Cardiac fibroblast (primary cell): ENCODE data around the gene FN1.
"Not testable (repeated sequence)": the region's sequence is repeated elsewhere in the genome, so short reads cannot be mapped to it uniquely, and the experiment has no call there.

ENCODE experiments used
- DNase-seq, 2 donors: peaks; one replicate each; pipeline versions ENCODE4 v3.0.0 to v3.0.0-alpha.2; 2010; ENCODE audit warnings: low read depth in 2 of 2
- H3K4me3 ChIP-seq, 2 donors: replicated peaks in 1 of 2; 1 replicate in 1 of 2; 2 replicates in 1 of 2; pipeline ENCODE4 v1.5.1; 2011; ENCODE audit warnings: low read depth in 2 of 2, low read length in 2 of 2, mild to moderate bottlenecking in 2 of 2, moderate library complexity in 1 of 2
- CTCF ChIP-seq: IDR thresholded peaks from one replicate; pipeline ENCODE4 v1.5.1; 2011; ENCODE audit warnings: low read depth, mild to moderate bottlenecking, low read length, inconsistent platforms

FN1 gene

GRCh38 chr2:215361876-215362561 lies 73.8 kb downstream of the FN1 start:
- peak; percentile 48 to 54 for DNase-seq
- H3K4me3 ChIP-seq = no peak overlapping the region
- TF ChIP-seq CTCF = no peak

GRCh38 chr2:215361211-215361875 lies 74.5 kb downstream of the FN1 start:
- H3K4me3 ChIP-seq = no peak overlapping the region
- TF ChIP-seq CTCF = no peak
- DNase-seq = peak; percentile 29 to 51

GRCh38 chr2:215360596-215360995 lies 75.3 kb downstream of the FN1 start:
- DNase-seq = peak; percentile 12 to 43
- TF ChIP-seq CTCF = no peak
- no peak overlapping the region for H3K4me3 ChIP-seq

- peak in 1 of 2 donors; percentile 25 for DNase-seq
- not testable (repeated sequence) for H3K4me3 ChIP-seq
Observed at GRCh38 chr2:215360059-215360458, 75.8 kb downstream of the FN1 start.

- H3K4me3 ChIP-seq = no peak overlapping the region
- TF ChIP-seq CTCF = no peak
Observed at GRCh38 chr2:215359576-215359922, 76.3 kb downstream of the FN1 start.

GRCh38 chr2:215358891-215359575 lies 76.8 kb downstream of the FN1 start:
- no peak for TF ChIP-seq CTCF
- peak; percentile 54 to 74 for DNase-seq
- H3K4me3 ChIP-seq = no peak overlapping the region

More at GRCh38 chr2:215359576-215359922, 76.3 kb downstream of the FN1 start:
- no peak for DNase-seq

GRCh38 chr2:215358312-215358845 lies 77.5 kb downstream of the FN1 start:
- DNase-seq = peak in 1 of 2 donors; percentile 54
- no peak overlapping the region for H3K4me3 ChIP-seq
- TF ChIP-seq CTCF = no peak
